ENCODE results near the gene CAMKMT. TPM values are rescaled to one million over a fixed set of nuclear protein-coding genes. Genes with fewer than 3 reads are reported as not detected.

The CAMKMT gene
- total RNA-seq, 2 experiments from 2014 or later: 25.7 to 27.4 TPM

DNA sequence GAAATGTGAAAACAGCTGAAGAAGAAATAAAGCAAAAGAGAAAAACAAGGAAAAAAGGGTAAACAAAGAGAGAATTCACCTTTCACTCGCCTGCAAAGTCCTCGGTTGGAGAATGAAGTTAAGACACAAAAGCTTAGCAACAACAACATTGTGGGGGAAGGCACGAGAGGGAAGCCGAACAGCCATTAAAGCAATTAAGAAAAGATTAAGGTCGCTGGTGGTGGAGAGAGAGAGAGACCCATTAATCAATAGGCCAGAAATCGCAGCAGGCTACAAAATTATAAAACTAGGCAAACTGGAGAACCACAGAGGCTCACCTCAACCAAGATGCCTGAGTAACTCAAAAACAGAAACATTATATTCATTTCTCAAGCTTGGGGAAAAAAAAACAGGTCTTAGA lies 459.8 kb downstream of the CAMKMT start:
- Histone ChIP-seq H3K4me2 (ENCODE audit: low read length) (no peak overlapping the region), H3K9me3 (ENCODE audit: low read length) (no peaks in the 10 kb centered on the region), H3K4me3 (ENCODE audit: low read depth, low read length, poor library complexity, severe bottlenecking) (no peak overlapping the region), H3K27ac (ENCODE audit: low read depth, low read length, poor library complexity, severe bottlenecking) (no peak overlapping the region), H3K79me2 (ENCODE audit: insufficient read depth, low read depth, low read length) (no peaks in the 10 kb centered on the region), H2AFZ (ENCODE audit: low read length) (no peak overlapping the region), H3K36me3 (ENCODE audit: insufficient read depth, low read length) (no peaks in the 10 kb centered on the region), H3K9me2 (ENCODE audit: insufficient read depth, low read length) (no peaks in the 10 kb centered on the region), H4K20me1 (ENCODE audit: insufficient read depth, low read length) (no peaks in the 10 kb centered on the region), H3K4me1 (ENCODE audit: insufficient read depth, low read length, poor library complexity, severe bottlenecking) (no peaks in the 10 kb centered on the region)
- POLR2A ChIA-PET: interaction anchor here (0.6 kb wide), 1 partner anchor 30 kb away, joined by 3 read pairs; no protein-coding TSS in a partner anchor
- no peak for DNase-seq (ENCODE audit: low spot score)
- no TSS peak for BruUV-seq (replicated peaks)
- CTCF ChIA-PET (ENCODE audit: unreplicated experiment): no interaction called here
- intact Hi-C loops (cut with micrococcal nuclease; ENCODE audit: unreplicated experiment): no loop called here
- TF ChIP-seq, protein P1, sequence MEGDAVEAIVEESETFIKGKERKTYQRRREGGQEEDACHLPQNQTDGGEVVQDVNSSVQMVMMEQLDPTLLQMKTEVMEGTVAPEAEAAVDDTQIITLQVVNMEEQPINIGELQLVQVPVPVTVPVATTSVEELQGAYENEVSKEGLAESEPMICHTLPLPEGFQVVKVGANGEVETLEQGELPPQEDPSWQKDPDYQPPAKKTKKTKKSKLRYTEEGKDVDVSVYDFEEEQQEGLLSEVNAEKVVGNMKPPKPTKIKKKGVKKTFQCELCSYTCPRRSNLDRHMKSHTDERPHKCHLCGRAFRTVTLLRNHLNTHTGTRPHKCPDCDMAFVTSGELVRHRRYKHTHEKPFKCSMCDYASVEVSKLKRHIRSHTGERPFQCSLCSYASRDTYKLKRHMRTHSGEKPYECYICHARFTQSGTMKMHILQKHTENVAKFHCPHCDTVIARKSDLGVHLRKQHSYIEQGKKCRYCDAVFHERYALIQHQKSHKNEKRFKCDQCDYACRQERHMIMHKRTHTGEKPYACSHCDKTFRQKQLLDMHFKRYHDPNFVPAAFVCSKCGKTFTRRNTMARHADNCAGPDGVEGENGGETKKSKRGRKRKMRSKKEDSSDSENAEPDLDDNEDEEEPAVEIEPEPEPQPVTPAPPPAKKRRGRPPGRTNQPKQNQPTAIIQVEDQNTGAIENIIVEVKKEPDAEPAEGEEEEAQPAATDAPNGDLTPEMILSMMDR (conservative IDR thresholded peaks at IDR 0.05; ENCODE audit: low read length): no peak
- TF ChIP-seq EZH2phosphoT487 (IDR thresholded peaks at IDR 0.05; ENCODE audit: borderline replicate concordance, low read depth, low read length): no peak

DNA sequence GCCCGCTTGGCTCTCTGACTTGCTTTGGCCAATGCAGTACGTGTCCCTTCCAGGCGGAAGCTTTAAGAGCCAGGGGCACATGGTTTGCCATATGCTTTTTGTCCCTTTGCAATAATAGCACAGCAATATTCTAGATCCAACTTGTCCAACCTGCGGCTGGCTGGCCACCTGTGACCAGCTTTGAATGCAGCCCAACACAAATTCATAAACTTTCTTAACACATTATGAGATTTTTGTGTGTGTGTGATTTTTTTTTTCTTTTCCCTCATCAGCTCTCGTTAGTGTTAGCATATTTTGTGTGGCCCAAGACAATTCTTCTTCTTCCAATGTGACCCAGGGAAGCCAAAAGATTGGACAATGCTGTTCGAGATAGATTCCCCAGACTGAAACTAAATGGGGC lies 460.4 kb downstream of the CAMKMT start:
- TF ChIP-seq, protein P1 (conservative IDR thresholded peaks at IDR 0.05; ENCODE audit: low read length): no peak
- no peak for TF ChIP-seq EZH2phosphoT487 (IDR thresholded peaks at IDR 0.05; ENCODE audit: borderline replicate concordance, low read depth, low read length)
- no peak for DNase-seq (ENCODE audit: low spot score)
- intact Hi-C loops (cut with micrococcal nuclease; ENCODE audit: unreplicated experiment): no loop called here
- Histone ChIP-seq H3K4me1 (ENCODE audit: insufficient read depth, low read length, poor library complexity, severe bottlenecking) (no peaks in the 10 kb centered on the region), H3K4me2 (ENCODE audit: low read length) (no peak overlapping the region), H3K79me2 (ENCODE audit: insufficient read depth, low read depth, low read length) (no peaks in the 10 kb centered on the region), H3K36me3 (ENCODE audit: insufficient read depth, low read length) (no peaks in the 10 kb centered on the region), H2AFZ (ENCODE audit: low read length) (no peak overlapping the region), H3K27ac (ENCODE audit: low read depth, low read length, poor library complexity, severe bottlenecking) (no peak overlapping the region), H3K9me3 (ENCODE audit: low read length) (no peaks in the 10 kb centered on the region), H4K20me1 (ENCODE audit: insufficient read depth, low read length) (no peaks in the 10 kb centered on the region), H3K4me3 (ENCODE audit: low read depth, low read length, poor library complexity, severe bottlenecking) (no peak overlapping the region), H3K9me2 (ENCODE audit: insufficient read depth, low read length) (no peaks in the 10 kb centered on the region)
- ChIA-PET CTCF (ENCODE audit: unreplicated experiment) (no interaction called here), POLR2A (interaction anchor here (0.7 kb wide), 1 partner anchor 18 kb away, joined by 3 read pairs; no protein-coding TSS in a partner anchor)
- no TSS peak for BruUV-seq (replicated peaks)

Other genes starting within 250 kb of the CAMKMT start
- 23.6 and 24.8 TPM in 2 replicates for gene PPM1B, start 193.1 kb upstream of the CAMKMT start, total RNA-seq (2014; rRNA removed; shearing (Covaris generic))
- gene PPM1B, start 193.1 kb upstream of the CAMKMT start, total RNA-seq (2022): 42.7 and 49.8 TPM in 2 replicates
- gene SLC3A1, start 86.5 kb upstream of the CAMKMT start, total RNA-seq (2014; rRNA removed; shearing (Covaris generic)): not detected in 2 replicates
- 0.15 TPM in 1 of 2 replicates, not detected in the other for gene SLC3A1, start 86.5 kb upstream of the CAMKMT start, total RNA-seq (2022)
- gene PREPL, start 453 bp upstream of the CAMKMT start, total RNA-seq (2014; rRNA removed; shearing (Covaris generic)): 27.5 and 28.2 TPM in 2 replicates
- 39.0 and 40.6 TPM in 2 replicates for gene PREPL, start 453 bp upstream of the CAMKMT start, total RNA-seq (2022)